Measurements from ENCODE around the gene MAP1LC3B.
"Not testable (repeated sequence)": the region's sequence is repeated elsewhere in the genome, so short reads cannot be mapped to it uniquely, and the experiment has no call there.

The MAP1LC3B gene

GRCh38 chr16:87360862-87361610, 31.1 kb upstream of the MAP1LC3B start:
- no peak for DNase-seq (ENCODE audit: low spot score)

GRCh38 chr16:87361916-87362619, 30.1 kb upstream of the MAP1LC3B start:
- DNase-seq (ENCODE audit: low spot score): no peak

GRCh38 chr16:87362828-87363559, 29.1 kb upstream of the MAP1LC3B start:
- DNase-seq (ENCODE audit: low spot score): not testable (repeated sequence)

GRCh38 chr16:87363771-87364455, 28.2 kb upstream of the MAP1LC3B start:
- DNase-seq (ENCODE audit: low spot score): peak; percentile 70

- DNase-seq (ENCODE audit: low spot score): no peak
These were observed 27.0 kb upstream of the MAP1LC3B start for GRCh38 chr16:87365021-87365713.

GRCh38 chr16:87366288-87366687, 25.8 kb upstream of the MAP1LC3B start:
- DNase-seq (ENCODE audit: low spot score): no peak

GRCh38 chr16:87366930-87367329, 25.2 kb upstream of the MAP1LC3B start:
- no peak for DNase-seq (ENCODE audit: low spot score)

GRCh38 chr16:87367529-87367928, 24.6 kb upstream of the MAP1LC3B start:
- DNase-seq (ENCODE audit: low spot score): no peak

- DNase-seq (ENCODE audit: low spot score): no peak
These were observed 23.9 kb upstream of the MAP1LC3B start for GRCh38 chr16:87368029-87368770.

- DNase-seq (ENCODE audit: low spot score): no peak
These were observed 22.9 kb upstream of the MAP1LC3B start for GRCh38 chr16:87369117-87369765.

GRCh38 chr16:87369796-87370719, 22.1 kb upstream of the MAP1LC3B start:
- DNase-seq (ENCODE audit: low spot score): no peak

GRCh38 chr16:87371261-87371866, 20.8 kb upstream of the MAP1LC3B start:
- no peak for DNase-seq (ENCODE audit: low spot score)

GRCh38 chr16:87372305-87372704, 19.8 kb upstream of the MAP1LC3B start:
- no peak for DNase-seq (ENCODE audit: low spot score)

- DNase-seq (ENCODE audit: low spot score): no peak
These were observed 17.8 kb upstream of the MAP1LC3B start for GRCh38 chr16:87374313-87374712.

- DNase-seq (ENCODE audit: low spot score): no peak
These were observed 16.6 kb upstream of the MAP1LC3B start for GRCh38 chr16:87375426-87376135.

GRCh38 chr16:87376660-87377059, 15.5 kb upstream of the MAP1LC3B start:
- DNase-seq (ENCODE audit: low spot score): no peak

GRCh38 chr16:87379312-87379752, 12.8 kb upstream of the MAP1LC3B start:
- not testable (repeated sequence) for DNase-seq (ENCODE audit: low spot score)

- DNase-seq (ENCODE audit: low spot score): no peak
These were observed 11.7 kb upstream of the MAP1LC3B start for GRCh38 chr16:87380403-87380802.
